Keratinocyte (primary cell): ENCODE measurements around the gene MED15. TPM values are rescaled to one million over a fixed set of nuclear protein-coding genes. Genes with fewer than 3 reads are reported as not detected.
A peak's percentile ranks its signal among the peaks of the same experiment; 100 is the strongest.

ENCODE experiments used
- DNase-seq: peaks from one replicate; pipeline ENCODE4 v3.0.0-alpha.2; 2011; ENCODE audit warnings: low read depth, missing footprints, low spot score
- FAIRE-seq: peaks from 2 replicates; lab custom pipeline; 2011; peaks lifted over from hg19 to GRCh38; lab: Jason Lieb, UNC
- H2AFZ ChIP-seq: 2 replicates; pipeline ENCODE4 v1.6.0; 2012; ENCODE audit warnings: low read length, control low read depth, inconsistent platforms; ENCODE audit not compliant: control insufficient read depth
- H3K27ac ChIP-seq: 2 replicates; pipeline ENCODE4 v1.5.1; 2011; ENCODE audit warnings: low read length; ENCODE audit not compliant: control insufficient read depth, insufficient read depth
- H3K27me3 ChIP-seq: 3 replicates; pipeline ENCODE4 v1.6.0; 2011; ENCODE audit warnings: low read length; ENCODE audit not compliant: control insufficient read depth, insufficient read depth; ENCODE audit errors: extremely low read depth
- H3K36me3 ChIP-seq, 2 experiments: 2 replicates in 1 of 2; 3 replicates in 1 of 2; pipeline ENCODE4 v1.5.1; 2011; ENCODE audit warnings: low read length in 2 of 2, mild to moderate bottlenecking in 1 of 2; ENCODE audit not compliant: control insufficient read depth in 2 of 2, insufficient read depth in 2 of 2; ENCODE audit errors: extremely low read depth in 1 of 2
- H3K4me1 ChIP-seq: 3 replicates; pipeline ENCODE4 v1.5.1; 2011; ENCODE audit warnings: low read length; ENCODE audit not compliant: control insufficient read depth, insufficient read depth; ENCODE audit errors: extremely low read depth
- H3K4me2 ChIP-seq: 3 replicates; pipeline ENCODE4 v1.6.0; 2011; ENCODE audit warnings: low read depth, low read length; ENCODE audit not compliant: control insufficient read depth, insufficient read depth; ENCODE audit errors: extremely low read depth
- H3K4me3 ChIP-seq, 3 experiments: fragments of 200-600 bp in 1 of 3; sonication (generic) in 1 of 3; 2 replicates in 2 of 3; 3 replicates in 1 of 3; pipeline ENCODE4 v1.5.1; 2011 to 2016; ENCODE audit warnings: low read length in 3 of 3, mild to moderate bottlenecking in 3 of 3, control low read depth in 2 of 3, inconsistent platforms in 1 of 3, low read depth in 1 of 3, mixed read lengths in 1 of 3, mixed run types in 1 of 3, moderate library complexity in 1 of 3; ENCODE audit not compliant: control insufficient read depth in 2 of 3, insufficient read depth in 2 of 3; ENCODE audit errors: extremely low read depth in 1 of 3
- H3K79me2 ChIP-seq: 2 replicates; pipeline ENCODE4 v1.6.0; 2012; ENCODE audit warnings: low read length; ENCODE audit not compliant: control insufficient read depth, insufficient read depth
- H3K9ac ChIP-seq: 3 replicates; pipeline ENCODE4 v1.6.0; 2011; ENCODE audit warnings: low read length; ENCODE audit not compliant: control insufficient read depth, insufficient read depth; ENCODE audit errors: extremely low read depth
- H3K9me1 ChIP-seq: 3 replicates; pipeline ENCODE4 v1.6.0; 2011; ENCODE audit warnings: low read length; ENCODE audit not compliant: control insufficient read depth, insufficient read depth; ENCODE audit errors: extremely low read depth
- H3K9me3 ChIP-seq: 2 replicates; pipeline ENCODE4 v1.5.1; 2012; ENCODE audit warnings: low read depth, low read length; ENCODE audit not compliant: control insufficient read depth
- H4K20me1 ChIP-seq: 3 replicates; pipeline ENCODE4 v1.6.0; 2011; ENCODE audit warnings: low read length; ENCODE audit not compliant: control insufficient read depth, insufficient read depth; ENCODE audit errors: extremely low read depth
- EZH2 ChIP-seq: IDR thresholded peaks from one replicate; pipeline ENCODE4 v1.6.1; 2012; ENCODE audit warnings: inconsistent platforms, mild to moderate bottlenecking, low read length, moderate library complexity
- dilution Hi-C: fragments of 300-500 bp; cut with MboI; formaldehyde crosslinking; loops from one replicate; pipeline ENCODE4 v1.7.0; 2020; ENCODE audit warnings: low sequenced_read_pairs; ENCODE audit not compliant: extremely low pct_ligation_motif_present
- polyA plus RNA-seq, 5 experiments: library from polyadenylated mRNA; depleted of rRNA in 3 of 5; stranded (reverse) in 3 of 5; stranded (forward) in 1 of 5; unstranded in 1 of 5; fragments of >200 nt; gene quantifications; 1 replicate in 1 of 5; 2 replicates in 3 of 5; 3 replicates in 1 of 5; pipeline versions ENCODE4 v1.2.1 to v1.2.3, GENCODE V29; 2011 to 2012; ENCODE audit warnings: missing spikeins in 2 of 5, low read depth in 1 of 5, low replicate concordance in 1 of 5
- TF ChIP-seq, protein P1 (sequence below), 3 experiments: IDR thresholded peaks in 1 of 3; conservative IDR thresholded peaks in 1 of 3; optimal IDR thresholded peaks in 1 of 3; 2 replicates in 2 of 3; 3 replicates in 1 of 3; pipeline versions ENCODE3 to v1.5.1; 2011; ENCODE audit warnings: low read length in 3 of 3, mild to moderate bottlenecking in 3 of 3, moderate library complexity in 2 of 3, control low read depth in 1 of 3, inconsistent platforms in 1 of 3; ENCODE audit not compliant: insufficient read depth in 2 of 3; ENCODE audit errors: extremely low read depth in 1 of 3

Gene MED15
- polyA plus RNA-seq, 1 donor (not counting 4 experiments of a cell fraction or from before 2014, with no cell fraction given), result 24.9 TPM

DNA sequence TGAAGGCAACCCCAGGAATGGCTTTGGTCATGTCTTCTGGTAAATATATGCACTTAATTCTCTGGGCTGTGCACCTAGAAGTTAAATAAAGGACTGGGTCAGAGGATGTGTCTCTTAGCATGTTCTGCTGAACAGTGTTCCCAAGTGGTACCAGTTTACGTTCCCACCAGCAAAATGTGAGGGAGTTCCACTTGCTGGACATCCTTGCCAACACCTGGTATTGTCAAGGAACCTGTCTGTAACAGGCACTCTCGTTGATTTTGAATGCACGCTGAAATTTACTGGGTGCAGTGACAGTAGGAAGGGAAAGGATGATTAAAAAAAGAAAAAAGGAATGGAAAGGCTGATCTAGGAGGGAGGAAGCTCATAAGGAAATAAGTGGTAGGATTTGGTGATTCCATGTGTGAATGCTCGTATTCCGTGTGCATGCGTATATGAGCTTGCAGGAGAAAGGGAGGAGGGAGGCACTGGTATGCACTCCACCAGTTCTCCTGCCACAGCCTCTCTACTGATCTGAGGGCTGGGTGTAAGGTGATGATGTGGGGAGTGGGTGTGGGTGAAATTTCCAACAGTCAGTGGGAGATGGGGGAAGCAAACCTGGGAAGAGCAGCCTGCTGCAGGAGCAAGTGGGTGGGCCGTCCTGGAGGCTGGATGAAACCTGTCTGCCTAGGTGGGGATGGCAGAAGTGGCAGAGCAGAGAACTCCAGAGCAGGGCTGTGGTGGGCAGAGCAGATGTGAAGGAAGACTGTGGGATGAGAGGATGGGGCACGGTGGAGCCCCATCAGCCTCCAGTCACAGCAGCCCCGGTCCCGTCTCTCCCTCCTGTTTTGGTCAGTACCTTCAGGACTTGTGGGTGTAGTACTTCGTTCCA is 15.0 kb downstream of the MED15 start:
- Histone ChIP-seq H3K9me1 (no peaks in the 10 kb centered on the region), H3K4me3 (no peak overlapping the region), H3K36me3 (peaks cover 14 to 39% of the 10 kb centered on the region in 2 experiments), H3K4me1 (peaks cover 53% of the 10 kb centered on the region), H3K4me2 (no peak overlapping the region), H3K79me2 (peaks cover 86% of the 10 kb centered on the region), H3K27me3 (no peaks in the 10 kb centered on the region), H4K20me1 (peaks cover 23% of the 10 kb centered on the region), H3K9ac (peak overlapping the region; percentile 10), H3K27ac (peak overlapping the region; percentile 74), H2AFZ (no peak overlapping the region), H3K9me3 (no peaks in the 10 kb centered on the region)
- dilution Hi-C loops, result no loop called here
- FAIRE-seq (no peak), DNase-seq (no peak)
- no peak for TF ChIP-seq EZH2
- TF ChIP-seq, protein P1, sequence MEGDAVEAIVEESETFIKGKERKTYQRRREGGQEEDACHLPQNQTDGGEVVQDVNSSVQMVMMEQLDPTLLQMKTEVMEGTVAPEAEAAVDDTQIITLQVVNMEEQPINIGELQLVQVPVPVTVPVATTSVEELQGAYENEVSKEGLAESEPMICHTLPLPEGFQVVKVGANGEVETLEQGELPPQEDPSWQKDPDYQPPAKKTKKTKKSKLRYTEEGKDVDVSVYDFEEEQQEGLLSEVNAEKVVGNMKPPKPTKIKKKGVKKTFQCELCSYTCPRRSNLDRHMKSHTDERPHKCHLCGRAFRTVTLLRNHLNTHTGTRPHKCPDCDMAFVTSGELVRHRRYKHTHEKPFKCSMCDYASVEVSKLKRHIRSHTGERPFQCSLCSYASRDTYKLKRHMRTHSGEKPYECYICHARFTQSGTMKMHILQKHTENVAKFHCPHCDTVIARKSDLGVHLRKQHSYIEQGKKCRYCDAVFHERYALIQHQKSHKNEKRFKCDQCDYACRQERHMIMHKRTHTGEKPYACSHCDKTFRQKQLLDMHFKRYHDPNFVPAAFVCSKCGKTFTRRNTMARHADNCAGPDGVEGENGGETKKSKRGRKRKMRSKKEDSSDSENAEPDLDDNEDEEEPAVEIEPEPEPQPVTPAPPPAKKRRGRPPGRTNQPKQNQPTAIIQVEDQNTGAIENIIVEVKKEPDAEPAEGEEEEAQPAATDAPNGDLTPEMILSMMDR (optimal IDR thresholded peaks at IDR 0.05 in 1 of 3, IDR thresholded peaks at IDR 0.05 in 1 of 3, conservative IDR thresholded peaks at IDR 0.05 in 1 of 3; ENCODE audit: extremely low read depth in 1 of 3, insufficient read depth in 2 of 3, low read length in 3 of 3), result no peak

DNA sequence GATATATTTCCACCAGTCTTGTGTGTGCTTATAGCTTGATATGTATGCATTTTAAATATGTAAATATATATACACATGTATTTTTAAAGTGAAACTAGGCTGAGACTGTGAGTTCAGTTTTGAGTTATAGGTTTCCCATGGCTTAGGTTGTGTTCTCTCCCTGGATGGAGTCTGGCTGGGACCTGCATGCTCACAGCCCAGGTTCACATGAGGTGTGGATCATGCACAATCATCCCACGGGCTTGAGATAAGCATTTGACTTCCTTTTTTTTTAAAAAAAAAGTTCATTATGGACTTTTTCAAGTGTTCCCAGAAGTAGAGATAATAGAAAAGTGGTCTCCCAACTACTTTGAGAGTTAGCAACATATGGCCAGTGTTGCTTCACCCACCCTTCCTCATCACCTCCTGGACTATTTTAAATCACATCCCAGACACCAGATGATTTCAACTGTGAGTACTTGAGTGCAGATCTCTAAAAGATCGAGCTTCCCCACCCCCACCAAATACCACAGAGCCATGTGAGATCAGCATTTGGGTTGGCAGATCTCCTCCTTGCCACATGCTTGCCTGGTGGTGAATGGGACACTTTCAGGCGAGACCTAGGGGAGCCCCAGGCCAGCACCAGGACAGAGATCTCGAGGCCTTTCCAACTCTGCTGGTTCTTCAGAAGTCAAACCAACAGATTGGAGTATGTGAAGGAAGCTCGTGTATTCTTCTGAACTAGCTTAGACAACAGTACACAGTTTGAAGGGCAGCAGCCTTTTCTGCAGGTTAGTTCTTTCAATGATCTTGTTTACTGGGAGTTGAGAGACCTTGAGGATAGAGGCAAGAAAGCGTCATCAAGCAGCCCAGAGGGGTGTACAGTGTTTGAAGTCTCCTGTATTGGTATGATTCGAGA is 15.9 kb downstream of the MED15 start:
- Histone ChIP-seq H3K4me2 (peak overlapping the region; percentile 44), H3K4me1 (peaks cover 45% of the 10 kb centered on the region), H3K9me3 (no peaks in the 10 kb centered on the region), H3K36me3 (peaks cover 18 to 41% of the 10 kb centered on the region in 2 experiments), H3K4me3 (no peak overlapping the region), H3K27ac (peak overlapping the region; percentile 74), H3K27me3 (no peaks in the 10 kb centered on the region), H4K20me1 (peaks cover 14% of the 10 kb centered on the region), H3K79me2 (peaks cover 85% of the 10 kb centered on the region), H2AFZ (no peak overlapping the region), H3K9ac (peak overlapping the region; percentile 45), H3K9me1 (no peaks in the 10 kb centered on the region)
- TF ChIP-seq, protein P1 (optimal IDR thresholded peaks at IDR 0.05 in 1 of 3, IDR thresholded peaks at IDR 0.05 in 1 of 3, conservative IDR thresholded peaks at IDR 0.05 in 1 of 3; ENCODE audit: extremely low read depth in 1 of 3, insufficient read depth in 2 of 3, low read length in 3 of 3), result no peak
- no peak for TF ChIP-seq EZH2
- DNase-seq (no peak), FAIRE-seq (no peak)
- dilution Hi-C loops, result no loop called here
